H1 (cell line): ENCODE measurements around the gene SFXN4. TPM values are rescaled to one million over a fixed set of nuclear protein-coding genes. Genes with fewer than 3 reads are reported as not detected.

ENCODE experiments used
- ATF2 ChIP-seq: IDR thresholded peaks from 2 replicates; pipeline ENCODE4 v1.6.1; 2012; ENCODE audit warnings: low read length, inconsistent platforms
- CBX8 ChIP-seq: fragments of 300-800, 300-1000 bp; sonication (generic); IDR thresholded peaks from 2 replicates; pipeline ENCODE4 v1.7.1; 2016; ENCODE audit warnings: low read depth, low read length, borderline replicate concordance
- CTBP2 ChIP-seq: IDR thresholded peaks from 2 replicates; pipeline ENCODE4 v1.7.0; 2011; ENCODE audit warnings: borderline replicate concordance, mild to moderate bottlenecking, moderate library complexity, mixed read lengths, low read length; ENCODE audit not compliant: insufficient read depth, insufficient read length
- EP300 ChIP-seq, 2 experiments: IDR thresholded peaks; 1 replicate in 1 of 2; 2 replicates in 1 of 2; pipeline ENCODE4 v1.6.1; 2011 to 2012; ENCODE audit warnings: low read depth in 2 of 2, low read length in 2 of 2, mild to moderate bottlenecking in 2 of 2, borderline replicate concordance in 1 of 2, inconsistent platforms in 1 of 2, moderate library complexity in 1 of 2
- HDAC6 ChIP-seq: IDR thresholded peaks from one replicate; pipeline ENCODE4 v1.7.1; 2012; ENCODE audit warnings: low read depth, mild to moderate bottlenecking, inconsistent platforms, low read length, moderate library complexity
- KDM5A ChIP-seq: fragments of 200-600 bp; IDR thresholded peaks from 2 replicates; pipeline ENCODE4 v1.7.1; 2012; ENCODE audit warnings: mild to moderate bottlenecking, low read length, inconsistent platforms, mixed read lengths
- MAFK ChIP-seq: IDR thresholded peaks from 2 replicates; pipeline ENCODE4 v1.6.1; 2012; ENCODE audit warnings: low read depth, mild to moderate bottlenecking, improper control_type of control experiment, low read length
- POLR2A ChIP-seq, 2 experiments: IDR thresholded peaks; 1 replicate in 1 of 2; 2 replicates in 1 of 2; pipeline ENCODE4 v1.6.1; 2011; ENCODE audit warnings: low read depth in 2 of 2, low read length in 2 of 2, mild to moderate bottlenecking in 2 of 2; ENCODE audit errors: control extremely low read depth in 1 of 2
- POU5F1 ChIP-seq: IDR thresholded peaks from 2 replicates; pipeline ENCODE4 v1.6.1; 2011; ENCODE audit warnings: low read depth, mild to moderate bottlenecking, low read length, moderate library complexity
- RFX5 ChIP-seq: IDR thresholded peaks from 2 replicates; pipeline ENCODE4 v1.6.1; 2011; ENCODE audit warnings: low read depth, low read length, improper control_type of control experiment, borderline replicate concordance
- RXRA ChIP-seq: IDR thresholded peaks from 2 replicates; pipeline ENCODE4 v1.6.1; 2011; ENCODE audit warnings: low read depth, mild to moderate bottlenecking, low read length, moderate library complexity; ENCODE audit not compliant: insufficient read depth
- SIN3A ChIP-seq, 2 experiments: IDR thresholded peaks in 1 of 2; conservative IDR thresholded peaks in 1 of 2; 2 replicates each; pipeline ENCODE4 v1.6.1; 2011 to 2012; ENCODE audit warnings: low read length in 2 of 2, improper control_type of control experiment in 1 of 2, low read depth in 1 of 2, mild to moderate bottlenecking in 1 of 2
- SIX5 ChIP-seq: IDR thresholded peaks from 2 replicates; pipeline ENCODE4 v1.6.1; 2011; ENCODE audit warnings: mild to moderate bottlenecking, low read depth, low read length
- SP4 ChIP-seq: IDR thresholded peaks from 2 replicates; pipeline ENCODE4 v1.6.1; 2012; ENCODE audit warnings: low read length, inconsistent platforms
- SUZ12 ChIP-seq: fragments of 200-600 bp; sonication (generic); IDR thresholded peaks from 2 replicates; pipeline ENCODE4 v1.6.1; 2012; ENCODE audit warnings: mild to moderate bottlenecking, inconsistent platforms, low read length, moderate library complexity, mixed read lengths
- TBP ChIP-seq: IDR thresholded peaks from 2 replicates; pipeline ENCODE4 v1.6.1; 2011; ENCODE audit warnings: low read depth, low read length, improper control_type of control experiment
- USF2 ChIP-seq: IDR thresholded peaks from 2 replicates; pipeline ENCODE4 v1.6.1; 2011; ENCODE audit warnings: low read length, improper control_type of control experiment
- YY1 ChIP-seq: IDR thresholded peaks from 2 replicates; pipeline ENCODE4 v1.6.1; 2011; ENCODE audit warnings: low read depth, mild to moderate bottlenecking, low read length
- ZNF274 ChIP-seq: IDR thresholded peaks from 2 replicates; pipeline ENCODE4 v1.7.0; 2012; ENCODE audit warnings: low read length, borderline replicate concordance; ENCODE audit errors: extremely low read depth
- polyA plus RNA-seq, 7 experiments: library from polyadenylated mRNA; depleted of rRNA in 3 of 7; stranded (reverse) in 5 of 7; unstranded in 2 of 7; fragments of >200 nt in 5 of 7; fragments of 200-250 nt in 2 of 7; gene quantifications; 1 replicate in 5 of 7; 2 replicates in 1 of 7; 4 replicates in 1 of 7; pipeline versions ENCODE4 v1.2.1 to v1.2.3, GENCODE V29; 2011 to 2013; ENCODE audit warnings: missing spikeins in 2 of 7, mixed read lengths in 2 of 7
- total RNA-seq: library from RNA; stranded (reverse); fragmentation: NEBNext Ultra II Directional; extraction: Animal tissue kit (Norgen Biotek cat#: 25700); gene quantifications from 2 replicates; pipeline ENCODE4 v1.2.1, GENCODE V29; 2021
- TF ChIP-seq, protein P1 (sequence below): IDR thresholded peaks from 2 replicates; pipeline ENCODE4 v1.6.1; 2012; ENCODE audit warnings: inconsistent platforms

Gene SFXN4
- total and polyA plus RNA-seq, 2 of the 8 experiments (the other 6 are each of a cell fraction or from before 2014, with no cell fraction given), result 15.4 to 21.6 TPM

DNA sequence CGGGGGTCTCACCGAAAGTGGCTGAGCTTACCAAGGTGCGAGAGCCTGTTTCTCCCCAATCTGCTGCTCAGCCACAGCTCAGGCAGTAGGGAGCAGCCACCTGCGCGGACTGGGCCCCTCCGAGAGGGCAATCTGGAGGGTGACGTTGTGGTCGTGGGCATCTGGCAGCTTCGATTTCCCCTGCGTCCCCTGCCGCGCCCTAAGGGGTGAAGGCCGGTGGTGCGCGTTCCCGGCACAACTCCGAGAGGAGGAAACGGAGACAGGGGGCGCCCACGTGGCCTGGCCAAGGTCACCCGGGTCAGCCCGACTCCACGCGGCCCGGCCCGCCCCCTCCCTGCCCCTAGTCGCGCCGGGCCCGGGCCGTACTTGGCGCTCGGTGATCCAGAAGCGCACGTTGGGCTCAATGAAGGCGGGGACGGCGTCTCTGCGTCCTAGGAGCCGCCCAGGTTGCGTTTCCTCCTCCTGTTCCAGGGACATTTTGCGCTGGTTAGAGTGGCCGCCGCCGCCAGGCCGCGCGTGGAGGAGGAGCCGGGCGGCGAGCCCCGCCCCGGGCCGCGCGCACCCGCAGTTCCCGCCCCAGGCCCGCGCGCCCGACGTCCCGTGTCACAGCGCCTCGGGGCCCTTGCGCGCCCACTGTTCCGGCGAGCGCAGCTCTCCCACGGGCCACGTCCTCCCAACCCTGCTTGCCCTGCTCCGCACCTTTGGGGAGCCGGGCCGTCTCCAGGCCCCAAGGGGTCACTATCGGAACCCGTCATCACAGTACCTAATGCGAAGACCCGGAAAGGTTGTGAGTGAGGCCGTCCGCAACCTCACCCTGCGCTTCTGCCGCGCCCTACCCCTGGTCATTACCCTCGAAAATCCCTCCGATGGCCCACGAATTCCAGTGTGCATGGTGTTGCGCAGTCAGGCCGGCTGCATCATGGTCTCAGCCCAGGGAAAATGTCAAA lies at the start of gene SFXN4 (continued):
- TF ChIP-seq, protein P1, sequence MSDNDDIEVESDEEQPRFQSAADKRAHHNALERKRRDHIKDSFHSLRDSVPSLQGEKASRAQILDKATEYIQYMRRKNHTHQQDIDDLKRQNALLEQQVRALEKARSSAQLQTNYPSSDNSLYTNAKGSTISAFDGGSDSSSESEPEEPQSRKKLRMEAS, result peak; percentile 92
- no peak for TF ChIP-seq SUZ12
- no peak for TF ChIP-seq CTBP2
- TF ChIP-seq EP300 (IDR thresholded peaks at IDR 0.05; ENCODE audit: borderline replicate concordance in 1 of 2, low read depth in 2 of 2, low read length in 2 of 2), result no peak
- TF ChIP-seq RXRA, result no peak
- TF ChIP-seq SIX5, result no peak
- TF ChIP-seq YY1, result no peak
- TF ChIP-seq HDAC6, result no peak
- TF ChIP-seq TBP, result 0 out of 2 replicates have a peak, but pooled peaks have one; percentile 20
- no peak for TF ChIP-seq POU5F1
- TF ChIP-seq CBX8, result no peak
- TF ChIP-seq POLR2A (IDR thresholded peaks at IDR 0.05; ENCODE audit: control extremely low read depth in 1 of 2, low read depth in 2 of 2, low read length in 2 of 2), result peak in 1 of 2 experiments; percentile 71; a peak in 2 of 3 replicates
- no peak for TF ChIP-seq RFX5
- TF ChIP-seq MAFK, result no peak
- TF ChIP-seq ATF2, result no peak
- TF ChIP-seq USF2, result no peak
- TF ChIP-seq KDM5A, result no peak
- no peak for TF ChIP-seq SP4
- TF ChIP-seq ZNF274, result no peak
- peak in 1 of 2 experiments; percentile 77; a peak in 2 of 4 replicates for TF ChIP-seq SIN3A (conservative IDR thresholded peaks at IDR 0.05 in 1 of 2, IDR thresholded peaks at IDR 0.05 in 1 of 2; ENCODE audit: low read depth in 1 of 2, low read length in 2 of 2)
